Natural killer cell (primary cell): ENCODE results near the gene IL1RL1. TPM values are rescaled to one million over a fixed set of nuclear protein-coding genes. Genes with fewer than 3 reads are reported as not detected.
A peak's percentile ranks its signal among the peaks of the same experiment; 100 is the strongest.

Experiments
- ATAC-seq, 3 donors: fragments of 150-1000 bp in 2 of 3; fragments of 200-7000 bp in 1 of 3; cut with Tn5 transposase; 1 replicate in 1 of 3; 2 replicates in 2 of 3; pipeline ENCODE4 v1.10.0; 2021; ENCODE audit warnings: mild to moderate bottlenecking in 2 of 3, moderate library complexity in 2 of 3
- DNase-seq, 2 donors: peaks; one replicate each; pipeline versions ENCODE4 v3.0.0 to v3.0.0-alpha.2; 2013 to 2021; ENCODE audit warnings: mixed read lengths in 1 of 2
- H3K27ac ChIP-seq: one replicate; pipeline ENCODE4 v1.5.1; 2013; ENCODE audit warnings: mild to moderate bottlenecking, low read length
- H3K27me3 ChIP-seq: one replicate; pipeline ENCODE4 v1.6.1; 2013; ENCODE audit warnings: low read length; ENCODE audit not compliant: control insufficient read depth, insufficient read depth
- H3K36me3 ChIP-seq: one replicate; pipeline ENCODE4 v1.6.1; 2013; ENCODE audit warnings: low read length; ENCODE audit not compliant: control insufficient read depth, insufficient read depth
- H3K4me1 ChIP-seq: one replicate; pipeline ENCODE4 v1.6.1; 2013; ENCODE audit warnings: low read length; ENCODE audit not compliant: control insufficient read depth, insufficient read depth
- H3K4me3 ChIP-seq: one replicate; pipeline ENCODE4 v1.5.1; 2013; ENCODE audit warnings: low read length
- H3K9me3 ChIP-seq: one replicate; pipeline ENCODE4 v1.6.1; 2013; ENCODE audit warnings: low read length; ENCODE audit not compliant: control insufficient read depth, insufficient read depth
- H3K27ac Mint-ChIP-seq, 2 donors: one replicate each; pipeline ENCODE4 v1.8.0; 2022; ENCODE audit warnings: mild to moderate bottlenecking in 2 of 2, mixed read lengths in 2 of 2, moderate library complexity in 1 of 2
- H3K27me3 Mint-ChIP-seq, 2 donors: one replicate each; pipeline ENCODE4 v1.8.0; 2022; ENCODE audit warnings: low read depth in 2 of 2, mixed read lengths in 2 of 2
- H3K36me3 Mint-ChIP-seq: one replicate; pipeline ENCODE4 v1.8.0; 2022; ENCODE audit warnings: mixed read lengths
- H3K4me1 Mint-ChIP-seq, 2 donors: one replicate each; pipeline ENCODE4 v1.8.0; 2022; ENCODE audit warnings: mixed read lengths in 2 of 2
- H3K4me3 Mint-ChIP-seq: one replicate; pipeline ENCODE4 v1.8.0; 2022; ENCODE audit warnings: mild to moderate bottlenecking, moderate library complexity, mixed read lengths
- H3K9me3 Mint-ChIP-seq, 2 donors: one replicate each; pipeline ENCODE4 v1.8.0; 2022; ENCODE audit warnings: mixed read lengths in 2 of 2
- WGBS: methylation state at CpG from one replicate; pipeline ENCODE4 v1.1.7; 2013; ENCODE audit warnings: missing lambda C conversion rate; ENCODE audit not compliant: insufficient coverage; 5-methylcytosine and 5-hydroxymethylcytosine counted together
- intact Hi-C: fragments of 100-400 bp; cut with micrococcal nuclease; formaldehyde crosslinking; loops from one replicate; pipeline ENCODE4 v1.14.2; 2022
- total RNA-seq, 4 donors: library from RNA; stranded (reverse); fragments of 120-200 nt in 1 of 4; gene quantifications; one replicate each; pipeline versions ENCODE4 v1.2.3 to v1.2.4, GENCODE V29; 2013 to 2022
- TF ChIP-seq, protein P1 (sequence below): fragments of 200-600 bp; IDR thresholded peaks from one replicate; pipeline ENCODE4 v1.8.0; 2022; ENCODE audit warnings: antibody characterized with exemption

The IL1RL1 gene
- total RNA-seq, 3 donors from 2014 or later (not counting 1 experiment from before 2014, with no cell fraction given), result 0.49 to 68.1 (median 2.2) TPM

GRCh38 chr2:102277202-102277700 is 34.1 kb upstream of the IL1RL1 start:
- Histone ChIP-seq H3K4me1 (peaks cover 31% of the 10 kb centered on the region), H3K4me3 (no peak overlapping the region), H3K27ac (no peak overlapping the region), H3K36me3 (no peaks in the 10 kb centered on the region), H3K9me3 (no peaks in the 10 kb centered on the region), H3K27me3 (no peaks in the 10 kb centered on the region)
- intact Hi-C loops, result no loop called here
- no peak for ATAC-seq
- TF ChIP-seq, protein P1, sequence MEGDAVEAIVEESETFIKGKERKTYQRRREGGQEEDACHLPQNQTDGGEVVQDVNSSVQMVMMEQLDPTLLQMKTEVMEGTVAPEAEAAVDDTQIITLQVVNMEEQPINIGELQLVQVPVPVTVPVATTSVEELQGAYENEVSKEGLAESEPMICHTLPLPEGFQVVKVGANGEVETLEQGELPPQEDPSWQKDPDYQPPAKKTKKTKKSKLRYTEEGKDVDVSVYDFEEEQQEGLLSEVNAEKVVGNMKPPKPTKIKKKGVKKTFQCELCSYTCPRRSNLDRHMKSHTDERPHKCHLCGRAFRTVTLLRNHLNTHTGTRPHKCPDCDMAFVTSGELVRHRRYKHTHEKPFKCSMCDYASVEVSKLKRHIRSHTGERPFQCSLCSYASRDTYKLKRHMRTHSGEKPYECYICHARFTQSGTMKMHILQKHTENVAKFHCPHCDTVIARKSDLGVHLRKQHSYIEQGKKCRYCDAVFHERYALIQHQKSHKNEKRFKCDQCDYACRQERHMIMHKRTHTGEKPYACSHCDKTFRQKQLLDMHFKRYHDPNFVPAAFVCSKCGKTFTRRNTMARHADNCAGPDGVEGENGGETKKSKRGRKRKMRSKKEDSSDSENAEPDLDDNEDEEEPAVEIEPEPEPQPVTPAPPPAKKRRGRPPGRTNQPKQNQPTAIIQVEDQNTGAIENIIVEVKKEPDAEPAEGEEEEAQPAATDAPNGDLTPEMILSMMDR, result no peak
- 100% methylated on average over 1 of the region's 1 CpG for WGBS
- Mint-ChIP-seq H3K36me3 (no peaks in the 10 kb centered on the region), H3K27me3 (peaks cover 0 to 4% of the 10 kb centered on the region in 2 donors), H3K4me3 (peak overlapping the region; percentile 55), H3K9me3 (no peaks in the 10 kb centered on the region), H3K4me1 (peaks cover 39 to 43% of the 10 kb centered on the region in 2 donors), H3K27ac (no peak overlapping the region)
- no peak for DNase-seq

GRCh38 chr2:102278720-102279390 is 32.5 kb upstream of the IL1RL1 start:
- H3K4me3 ChIP-seq, result no peak overlapping the region
- Mint-ChIP-seq H3K9me3 (no peaks in the 10 kb centered on the region), H3K4me1 (peaks cover 38 to 39% of the 10 kb centered on the region in 2 donors), H3K4me3 (no peak overlapping the region), H3K27me3 (no peaks in the 10 kb centered on the region), H3K27ac (no peak overlapping the region), H3K36me3 (no peaks in the 10 kb centered on the region)
- no peaks in the 10 kb centered on the region for H3K9me3 ChIP-seq
- TF ChIP-seq, protein P1, result no peak
- WGBS, result 84% methylated on average over 3 of the region's 3 CpGs
- DNase-seq, result no peak
- H3K27ac ChIP-seq, result no peak overlapping the region
- ATAC-seq, result no peak
- intact Hi-C loops, result no loop called here
- H3K36me3 ChIP-seq, result no peaks in the 10 kb centered on the region
- H3K27me3 ChIP-seq, result no peaks in the 10 kb centered on the region
- H3K4me1 ChIP-seq, result peaks cover 31% of the 10 kb centered on the region

- Histone ChIP-seq H3K27ac (no peak overlapping the region), H3K4me1 (peaks cover 31% of the 10 kb centered on the region), H3K4me3 (no peak overlapping the region), H3K36me3 (no peaks in the 10 kb centered on the region), H3K27me3 (no peaks in the 10 kb centered on the region), H3K9me3 (no peaks in the 10 kb centered on the region)
- H3K27ac Mint-ChIP-seq, result no peak overlapping the region
- WGBS, result no CpG with 5 or more reads among the region's 1 CpG
- no peaks in the 10 kb centered on the region for H3K9me3 Mint-ChIP-seq
- H3K36me3 Mint-ChIP-seq, result no peaks in the 10 kb centered on the region
- H3K27me3 Mint-ChIP-seq, result no peaks in the 10 kb centered on the region
- H3K4me3 Mint-ChIP-seq, result no peak overlapping the region
- ATAC-seq (no peak), DNase-seq (no peak)
- intact Hi-C loops, result no loop called here
- TF ChIP-seq, protein P1, result no peak
- H3K4me1 Mint-ChIP-seq, result peaks cover 38 to 39% of the 10 kb centered on the region in 2 donors
Measured at GRCh38 chr2:102279391-102279735, 32.0 kb upstream of the IL1RL1 start.

GRCh38 chr2:102282678-102283091 is 28.7 kb upstream of the IL1RL1 start:
- WGBS, result 37% methylated on average over 2 of the region's 2 CpGs
- H3K4me1 ChIP-seq, result peaks cover 13% of the 10 kb centered on the region
- H3K27ac ChIP-seq, result no peak overlapping the region
- no peaks in the 10 kb centered on the region for H3K27me3 ChIP-seq
- peaks cover 11 to 13% of the 10 kb centered on the region in 2 donors for H3K4me1 Mint-ChIP-seq
- no peak for DNase-seq
- TF ChIP-seq, protein P1, result no peak
- H3K4me3 ChIP-seq, result no peak overlapping the region
- H3K36me3 ChIP-seq, result no peaks in the 10 kb centered on the region
- H3K27me3 Mint-ChIP-seq, result no peaks in the 10 kb centered on the region
- H3K9me3 Mint-ChIP-seq, result no peaks in the 10 kb centered on the region
- no peaks in the 10 kb centered on the region for H3K36me3 Mint-ChIP-seq
- intact Hi-C loops, result no loop called here
- no peaks in the 10 kb centered on the region for H3K9me3 ChIP-seq
- no peak for ATAC-seq
- no peak overlapping the region for H3K27ac Mint-ChIP-seq
- no peak overlapping the region for H3K4me3 Mint-ChIP-seq
